Limb (tissue), 2 donors: ENCODE data around the gene VAV3.

Source experiments
- DNase-seq, 2 donors: peaks; one replicate each; pipeline ENCODE4 v3.0.0-alpha.2; 2016; ENCODE audit errors: extremely low spot score in 2 of 2

The VAV3 gene

DNA sequence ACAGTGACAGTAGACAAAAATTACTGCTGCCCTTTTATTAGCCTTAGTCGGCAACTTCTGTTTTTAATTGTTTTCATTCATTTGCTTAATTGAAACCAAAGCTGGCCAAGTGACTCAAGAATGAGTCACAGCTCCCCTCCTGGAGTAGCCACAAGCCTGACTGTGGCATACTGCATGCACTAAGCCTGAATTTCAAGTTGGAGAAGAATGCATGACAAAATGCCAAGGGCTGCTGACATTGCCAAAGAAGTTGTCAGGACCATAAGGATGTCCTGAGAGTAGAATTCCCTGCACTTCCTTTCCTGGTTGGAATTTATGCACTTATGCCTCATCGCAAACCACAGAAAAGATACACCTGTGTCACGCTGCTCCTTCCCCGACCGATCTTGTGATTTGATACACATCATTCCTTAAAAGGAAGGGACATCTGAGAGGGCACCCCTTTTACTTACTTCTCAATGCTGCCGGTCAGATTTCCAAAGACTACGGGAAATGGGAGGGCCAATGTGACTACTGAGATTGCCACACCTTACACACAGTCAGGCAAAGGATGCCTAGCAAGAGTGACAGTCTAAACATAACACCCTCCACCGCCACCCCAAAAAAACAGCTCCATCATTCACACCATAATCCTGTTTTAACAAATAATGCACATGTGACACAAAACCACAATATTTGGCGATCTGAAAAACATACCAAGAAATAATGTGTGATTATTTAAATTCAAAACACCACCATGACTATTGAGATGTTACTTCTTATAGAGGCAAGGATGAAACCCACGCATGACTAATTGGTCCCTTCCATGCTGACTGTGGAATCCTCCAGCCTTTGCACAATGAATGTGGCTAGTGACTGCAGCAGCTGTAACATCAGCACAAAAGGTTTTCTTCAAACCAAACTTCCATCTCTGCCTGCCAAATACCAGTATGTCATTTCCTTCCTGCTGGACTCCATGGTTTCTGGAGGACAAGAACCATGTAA, 28.2 kb downstream of the VAV3 start:
- DNase-seq = peak in 1 of 2 donors; percentile 8

DNA sequence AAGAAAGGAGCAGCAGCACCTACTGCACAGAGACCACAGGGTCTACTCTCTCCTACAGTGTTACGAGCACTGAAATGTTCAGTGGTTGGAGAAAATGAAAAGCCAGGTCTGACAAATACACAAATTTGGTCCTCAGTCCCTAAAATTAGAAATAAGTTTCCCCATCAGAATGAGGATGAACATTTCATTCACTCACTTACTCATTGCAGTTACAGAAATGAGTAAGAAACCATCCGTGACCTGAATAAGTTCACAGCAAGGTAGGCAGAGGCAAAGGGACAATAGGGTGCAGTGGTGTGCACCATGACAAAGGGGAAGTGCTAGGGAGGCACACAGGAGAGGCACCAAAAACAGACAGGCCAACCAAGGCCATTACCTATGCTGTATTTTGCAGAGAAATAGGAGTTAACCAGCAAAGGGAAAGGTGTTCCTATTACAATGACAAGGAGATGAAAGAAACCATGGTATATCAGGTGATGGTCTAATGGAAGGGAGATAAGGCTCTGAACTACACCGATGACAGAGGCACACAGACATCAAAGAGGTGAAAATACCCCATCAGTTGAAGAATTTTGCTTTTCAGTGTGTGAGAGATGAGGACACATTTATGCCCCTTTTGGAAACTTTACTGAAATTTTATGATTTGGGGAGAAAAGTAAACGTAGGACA, 29.4 kb downstream of the VAV3 start:
- no peak for DNase-seq

DNA sequence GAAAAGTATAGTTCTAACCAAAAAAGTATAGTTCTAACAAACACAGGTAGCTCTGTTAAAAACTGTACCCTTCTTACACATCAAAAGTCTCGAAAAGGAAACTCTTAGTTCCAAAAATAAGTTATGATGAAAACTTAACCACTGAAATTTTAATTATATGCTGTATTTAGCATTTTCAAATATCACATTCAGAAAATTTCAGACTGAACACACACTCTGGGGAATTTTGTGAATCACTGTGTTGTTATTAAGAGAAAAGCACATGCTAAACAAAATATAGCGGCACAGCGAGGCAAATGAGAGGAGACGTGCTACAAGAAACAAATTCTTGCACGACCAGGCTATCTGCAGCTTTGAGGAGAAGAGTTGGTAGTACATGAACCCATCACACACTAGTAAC, 30.4 kb downstream of the VAV3 start:
- no peak for DNase-seq

DNA sequence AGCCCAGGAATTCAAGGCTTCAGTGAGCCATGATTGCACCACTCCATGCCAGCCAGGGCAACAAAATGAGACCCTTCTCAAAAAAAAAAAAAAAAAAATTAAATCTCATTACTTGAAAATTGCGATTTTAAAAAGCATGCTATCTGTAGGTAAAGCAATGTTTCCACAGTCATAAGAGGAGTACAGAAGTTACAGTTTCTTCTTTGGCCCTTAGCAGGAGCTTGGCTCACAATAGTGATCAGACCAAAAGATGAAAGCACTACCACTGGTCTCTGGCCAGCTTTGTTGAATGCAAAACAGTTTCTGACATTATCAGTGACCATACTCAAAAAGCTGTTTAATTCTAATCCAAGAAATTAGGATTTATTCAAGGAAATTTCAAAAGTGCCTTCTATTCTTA, 31.2 kb downstream of the VAV3 start:
- DNase-seq = no peak

DNA sequence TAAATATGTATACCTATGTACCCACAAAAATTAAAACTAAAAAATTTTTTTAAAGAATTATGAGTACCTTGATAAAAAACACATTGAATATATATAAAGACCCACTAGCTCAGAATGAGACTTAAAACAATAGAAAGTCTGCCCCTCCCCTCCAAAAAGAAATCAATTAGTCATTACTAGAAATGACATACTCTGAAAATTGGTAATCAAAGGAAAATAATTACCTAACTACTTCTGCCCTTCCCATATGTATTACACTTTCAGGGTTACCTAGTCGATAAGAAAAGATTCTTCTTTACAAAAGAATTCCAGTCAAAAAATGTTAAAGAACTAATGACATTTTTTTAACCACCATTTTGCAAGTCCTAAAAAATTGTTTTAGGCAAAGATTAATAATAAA, 34.7 kb downstream of the VAV3 start:
- no peak for DNase-seq

DNA sequence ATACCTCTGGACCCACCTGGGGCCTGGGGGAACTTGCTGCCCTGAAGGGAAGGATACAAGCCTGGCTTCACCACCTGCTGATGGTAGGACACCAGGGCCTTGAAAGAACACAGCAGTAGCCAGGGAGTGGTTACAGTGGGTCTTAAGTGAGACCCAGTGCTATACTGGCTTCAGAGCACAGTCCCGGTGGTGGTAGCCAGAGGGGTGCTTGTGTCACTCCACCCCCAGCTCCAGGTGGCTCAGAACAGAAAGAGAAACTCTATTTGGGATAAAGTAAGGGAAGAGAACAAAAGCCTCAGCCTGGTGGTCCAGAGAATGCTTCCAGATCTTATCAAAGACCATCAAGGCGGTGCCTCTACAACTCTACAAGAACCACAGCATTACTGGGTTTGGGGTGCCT, 37.2 kb downstream of the VAV3 start:
- no peak for DNase-seq

DNA sequence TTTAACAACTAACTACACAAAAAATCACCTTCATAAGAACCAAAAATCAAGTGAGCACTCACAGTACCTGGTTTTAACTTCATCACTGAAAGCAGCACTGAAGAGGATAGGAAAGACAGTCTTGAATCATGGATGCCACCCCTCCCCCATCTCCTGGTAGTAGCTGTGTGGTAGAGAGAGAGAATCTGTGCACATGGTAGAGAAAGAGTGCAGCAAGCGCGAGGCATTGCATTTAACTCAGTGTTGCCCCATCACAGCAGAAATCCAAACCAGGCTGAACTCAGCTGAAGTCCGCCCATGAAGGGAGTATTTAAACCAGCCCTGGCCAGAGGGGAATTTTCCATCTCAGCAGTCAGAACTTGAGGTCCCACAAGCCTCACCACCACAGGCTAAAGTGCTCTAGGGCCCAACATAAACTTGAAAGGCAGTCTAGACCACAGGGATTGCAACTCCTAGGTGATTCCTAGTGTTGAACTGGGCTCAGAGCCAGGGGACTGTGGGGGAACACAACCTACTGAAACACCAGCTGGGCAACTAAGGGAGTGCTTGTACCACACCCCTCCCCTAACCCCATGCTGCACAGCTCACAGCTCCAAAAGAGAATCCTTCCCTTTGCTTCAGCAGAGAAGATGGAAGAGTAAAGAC, 38.4 kb downstream of the VAV3 start:
- no peak for DNase-seq

DNA sequence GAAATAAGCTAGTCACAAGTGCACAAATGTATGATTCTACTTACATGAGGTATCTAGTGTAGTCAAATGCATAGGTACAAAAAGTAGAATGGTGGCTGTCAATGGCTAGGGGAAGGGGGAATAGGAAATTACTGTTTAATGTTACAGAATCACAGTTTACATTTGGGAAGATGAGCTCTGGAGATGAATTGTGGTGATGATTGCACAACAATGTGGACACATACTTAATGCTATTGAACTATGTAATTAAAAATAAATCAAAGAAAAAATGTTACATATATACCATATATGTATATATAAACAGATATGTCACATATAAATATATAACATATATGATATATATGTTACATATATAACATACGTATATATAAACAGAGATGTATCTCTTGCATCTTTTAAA, 39.4 kb downstream of the VAV3 start:
- no peak for DNase-seq

DNA sequence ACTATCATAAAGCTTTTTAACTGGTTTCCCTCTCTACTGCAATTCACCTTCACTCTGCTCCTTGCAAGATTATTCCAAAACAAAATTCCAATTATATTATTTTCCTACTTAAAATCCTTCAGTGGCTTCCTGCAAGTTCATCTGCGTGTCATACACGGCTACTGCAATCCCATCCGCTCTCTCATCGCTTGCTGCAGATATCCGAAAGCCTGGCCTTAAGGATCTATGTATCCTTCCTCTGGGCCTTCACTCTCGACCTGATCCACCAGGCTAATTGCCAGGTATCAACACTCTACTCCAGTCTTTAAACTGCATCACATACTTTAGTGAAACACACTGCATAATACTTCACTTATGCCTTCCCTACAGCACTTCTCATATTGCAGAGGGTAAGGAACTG, 44.0 kb downstream of the VAV3 start:
- DNase-seq = no peak

DNA sequence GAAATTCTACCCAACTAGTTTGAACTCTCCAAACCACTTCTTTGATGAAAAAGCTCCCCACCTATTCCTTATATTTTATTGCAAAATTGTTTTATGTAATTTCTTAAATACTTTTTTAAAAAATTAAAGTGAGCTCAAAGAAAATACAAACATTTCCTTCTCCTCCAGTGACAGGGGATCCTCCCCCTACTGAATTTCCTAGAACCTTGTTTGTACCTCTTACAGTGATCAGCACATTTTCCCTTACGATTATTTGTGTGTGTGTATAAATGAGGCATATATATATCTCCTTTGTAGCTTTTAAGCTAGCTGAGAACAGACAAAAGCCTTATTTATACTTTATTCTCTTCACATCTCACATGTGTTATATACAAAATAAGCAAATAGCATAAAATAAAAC, 44.4 kb downstream of the VAV3 start:
- DNase-seq = no peak

DNA sequence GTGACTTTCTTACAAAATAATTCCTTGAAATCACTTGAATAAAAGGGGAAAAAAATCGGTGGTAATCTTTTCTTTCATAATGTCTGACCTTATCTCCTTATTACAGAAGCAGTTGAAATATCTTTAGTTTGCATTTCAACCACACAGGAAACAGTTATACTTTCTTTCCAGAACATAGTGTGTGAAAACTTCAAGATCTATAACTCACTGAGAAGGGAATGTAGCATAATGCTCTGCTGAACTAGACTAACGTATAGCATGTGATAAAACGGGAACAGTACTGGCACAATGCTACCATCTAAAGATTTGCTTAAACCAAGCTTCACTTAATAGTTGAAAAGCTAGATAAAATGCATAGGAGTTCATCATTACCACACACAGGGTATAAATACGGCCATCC, 45.0 kb downstream of the VAV3 start:
- DNase-seq = no peak

DNA sequence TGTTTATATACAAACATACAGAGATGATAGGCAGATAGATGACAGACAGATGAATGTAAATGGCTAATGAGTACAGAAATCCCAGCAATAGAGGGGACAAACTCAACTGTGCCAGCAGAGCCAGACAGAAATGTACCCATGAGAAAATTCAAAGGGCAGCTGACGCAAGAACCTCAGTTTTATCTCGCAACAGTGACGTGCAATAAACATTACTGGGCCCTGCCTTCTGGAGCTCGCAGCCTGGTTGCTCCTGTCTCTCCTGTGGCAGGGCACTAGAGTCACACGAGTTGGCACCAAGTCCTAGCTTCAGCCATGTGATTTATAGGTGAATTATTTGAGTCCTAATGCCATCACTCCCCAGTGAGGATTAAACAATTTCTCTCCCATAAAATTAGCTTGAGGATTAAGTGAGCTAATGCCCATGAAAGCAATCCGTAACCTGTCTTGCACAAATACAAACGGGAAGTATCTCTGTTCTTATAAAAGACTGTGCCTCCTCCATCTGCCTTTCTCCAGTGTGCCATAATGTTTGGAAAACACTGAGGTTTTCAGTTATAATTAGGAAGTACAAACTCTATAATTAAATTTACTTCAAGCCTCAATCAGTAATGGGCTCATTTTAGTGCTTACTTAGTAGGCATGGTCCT, 50.7 kb downstream of the VAV3 start:
- no peak for DNase-seq

DNA sequence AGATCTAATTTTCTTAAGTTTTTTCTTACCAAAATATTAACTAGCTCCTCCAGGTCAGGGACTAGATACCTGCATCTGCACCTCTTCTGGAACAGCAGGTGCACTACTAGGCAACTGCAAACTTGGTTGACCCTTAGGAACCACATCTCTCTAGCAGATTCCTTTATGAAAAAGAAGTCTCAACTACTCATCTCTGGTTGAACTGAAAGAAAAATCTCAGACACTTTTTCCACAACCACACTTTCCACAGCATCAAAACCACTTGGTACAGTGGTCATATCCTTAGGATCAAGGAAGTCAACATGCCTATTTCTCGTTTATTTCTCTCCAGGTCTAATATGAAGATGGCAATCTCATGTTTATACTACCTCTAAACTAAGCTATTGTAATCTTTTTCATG, 52.3 kb downstream of the VAV3 start:
- no peak for DNase-seq

DNA sequence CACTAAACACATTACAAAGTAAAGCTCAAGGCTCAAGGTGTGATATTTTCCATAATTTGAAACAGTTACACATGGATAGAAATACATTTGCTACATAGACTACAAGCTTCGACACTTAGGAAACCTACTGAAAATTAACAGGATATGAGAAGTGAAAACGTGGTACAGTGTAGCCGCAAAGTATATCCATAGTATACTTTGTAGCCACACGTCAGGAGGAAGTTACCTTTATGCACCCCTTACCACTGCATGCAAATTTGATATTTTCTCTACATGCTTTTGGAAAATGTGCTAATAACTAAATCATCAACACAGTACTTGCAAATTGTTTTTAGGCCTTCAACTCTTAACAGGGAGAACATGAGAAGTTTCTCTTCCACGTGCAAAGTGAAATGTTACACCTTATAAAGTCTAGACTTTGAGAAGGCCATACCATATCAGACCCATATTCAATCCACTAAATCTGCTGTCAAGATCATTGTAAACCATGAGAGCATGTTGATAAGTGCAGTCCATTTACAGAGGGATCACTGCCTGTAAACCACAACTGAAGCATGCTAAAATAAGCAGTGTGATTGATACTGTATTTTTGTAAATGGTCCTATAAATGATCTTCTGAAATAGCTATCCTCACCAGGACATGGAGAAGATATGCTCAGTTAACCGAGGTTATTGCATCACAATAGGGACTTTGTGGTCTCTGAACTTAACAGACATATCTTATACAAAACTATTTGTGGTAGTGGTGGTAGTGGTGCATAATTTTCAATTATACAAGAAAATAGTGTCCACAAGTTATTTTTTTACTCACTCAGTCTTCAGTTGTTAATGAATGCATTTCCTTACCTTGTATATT, 64.7 kb downstream of the VAV3 start:
- no peak for DNase-seq

DNA sequence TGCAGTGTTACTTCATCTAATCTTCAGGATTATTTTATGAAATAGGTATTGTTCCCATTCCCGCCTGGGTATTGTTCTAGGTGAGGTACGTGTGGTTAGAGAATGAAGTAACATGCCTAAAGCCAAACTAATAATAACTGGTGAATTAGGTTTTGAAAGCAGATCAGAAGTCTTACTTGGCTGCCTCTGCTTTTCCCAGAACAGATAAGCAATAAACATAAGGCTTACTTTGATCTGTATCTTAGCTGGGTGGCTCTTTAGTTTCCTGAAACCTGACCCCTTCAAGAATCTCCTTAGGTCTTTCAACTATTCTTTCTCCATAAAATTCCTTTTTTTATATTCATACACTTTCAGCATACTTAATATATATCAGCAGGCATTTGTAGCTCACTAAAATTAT, 65.3 kb downstream of the VAV3 start:
- DNase-seq = no peak

DNA sequence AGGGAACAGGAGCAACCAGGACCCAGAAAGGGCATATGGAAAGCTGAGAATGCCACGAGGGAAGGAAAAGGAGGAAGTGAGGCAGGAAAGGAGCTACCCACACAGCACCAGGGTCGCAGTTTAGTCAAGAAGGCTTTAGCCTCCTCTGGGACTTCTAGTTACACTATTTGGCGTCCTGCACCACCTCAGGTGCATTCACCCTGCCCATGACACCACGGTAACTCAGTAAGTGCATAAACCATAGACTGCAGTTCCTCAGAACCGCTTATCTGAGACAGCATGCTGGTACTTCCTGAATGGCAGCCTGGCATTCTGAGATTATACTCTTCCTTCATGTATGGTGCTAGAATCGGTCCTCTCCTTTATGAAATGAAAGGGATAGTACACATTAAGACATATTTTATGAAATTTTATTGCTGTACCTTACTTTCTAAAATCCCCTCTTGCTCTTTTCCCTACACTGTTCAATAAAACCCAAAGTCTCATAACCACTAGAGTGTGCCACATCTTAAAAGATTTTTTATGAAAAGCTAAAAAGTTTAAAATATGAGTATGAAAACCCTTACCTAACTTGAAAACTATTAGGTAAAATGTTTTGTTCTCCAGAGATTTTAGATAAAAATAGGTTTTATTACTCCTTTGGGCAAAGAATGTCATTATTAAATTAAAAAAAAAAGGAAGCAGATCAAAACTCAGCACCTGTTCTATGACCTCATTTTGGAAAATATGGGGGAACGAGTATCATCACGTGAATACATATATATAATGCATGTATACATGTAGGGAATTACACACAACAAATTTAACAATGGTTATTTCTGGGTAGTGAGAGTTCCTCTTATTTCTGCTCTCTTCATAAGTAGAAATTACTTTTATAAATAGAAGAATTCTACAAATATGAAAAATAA, 67.3 kb downstream of the VAV3 start:
- DNase-seq = no peak

DNA sequence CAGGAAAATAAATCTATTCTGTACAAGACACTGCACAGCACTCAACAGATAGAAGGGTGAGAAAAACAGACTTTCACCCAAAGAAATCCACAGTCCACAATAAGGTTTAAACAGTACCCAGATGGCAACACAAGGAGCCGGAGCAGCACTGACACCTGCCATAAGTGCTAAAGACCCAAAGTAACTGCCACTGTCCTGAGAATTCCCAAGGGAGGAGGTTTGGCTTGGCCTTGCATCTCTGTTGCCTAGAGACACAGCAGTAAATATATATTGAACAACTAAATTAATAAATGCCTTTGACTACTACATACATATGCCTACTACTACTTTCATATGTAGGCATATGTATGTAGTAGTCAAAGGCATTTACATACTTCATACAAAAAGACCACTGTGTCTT, 68.0 kb downstream of the VAV3 start:
- no peak for DNase-seq

DNA sequence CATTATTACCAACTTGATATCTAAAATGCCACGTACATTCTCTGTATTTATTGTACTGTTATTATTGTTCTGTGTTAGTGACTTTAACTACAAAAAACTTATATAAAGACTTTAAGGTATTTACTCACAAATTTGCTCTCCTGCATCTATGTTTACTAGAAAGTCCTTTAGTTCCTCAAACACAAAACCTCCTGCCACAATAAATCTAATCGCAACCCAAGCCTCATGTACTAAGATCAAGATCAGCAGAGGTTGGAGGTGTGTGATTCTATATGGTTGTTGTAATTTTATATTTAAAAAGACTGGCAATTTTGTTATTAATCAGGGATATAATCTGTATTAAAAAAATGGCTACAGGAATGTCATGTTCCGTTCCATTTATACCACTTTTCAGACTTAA, 68.6 kb downstream of the VAV3 start:
- no peak for DNase-seq

DNA sequence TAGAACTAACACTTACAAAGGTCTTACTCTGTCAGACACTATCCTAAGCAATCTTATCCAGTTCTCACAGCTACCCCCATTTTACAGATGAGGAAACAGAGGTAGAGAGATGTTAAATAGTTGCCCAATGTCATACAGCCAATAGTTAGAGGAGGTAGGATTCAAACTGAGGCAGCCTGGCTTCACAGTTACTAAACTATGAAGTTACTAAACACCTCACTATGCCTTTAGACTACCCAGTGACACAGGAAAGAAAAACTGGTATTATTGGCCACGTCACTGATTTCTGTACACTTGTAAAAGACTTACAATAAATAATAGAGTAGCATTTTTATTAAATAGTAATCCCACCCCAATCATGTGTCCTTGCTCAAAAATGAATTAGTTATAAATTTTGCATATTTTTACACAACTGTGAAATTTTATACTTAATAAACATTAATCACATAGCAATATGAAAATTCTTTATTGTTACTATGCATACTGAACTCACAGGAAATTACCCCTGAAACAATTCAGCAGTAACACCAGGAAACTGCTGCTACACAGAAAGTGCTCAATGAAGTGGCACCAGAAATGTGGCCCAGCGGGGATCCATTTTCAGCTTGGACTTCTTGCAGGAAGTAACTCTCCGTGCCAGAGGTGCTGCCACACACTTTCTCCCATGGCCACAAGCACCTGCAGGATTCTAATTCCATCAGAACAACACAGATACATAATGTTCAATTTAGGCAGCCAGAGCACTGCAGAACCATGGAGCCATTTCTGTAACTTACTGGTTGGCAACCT, 69.4 kb downstream of the VAV3 start:
- DNase-seq = no peak
